HFFc6 (cell line): Measurements from ENCODE around the gene SREBF1. TPM values are rescaled to one million over a fixed set of nuclear protein-coding genes. Genes with fewer than 3 reads are reported as not detected.
A peak's percentile ranks its signal among the peaks of the same experiment; 100 is the strongest.

Source experiments
- DNase-seq: peaks from one replicate; pipeline ENCODE4 v3.0.0-alpha.2; 2018
- H3K27ac Mint-ChIP-seq: 2 replicates; pipeline ENCODE4 v1.8.0; 2020; ENCODE audit warnings: mild to moderate bottlenecking, mixed read lengths
- H3K27me3 Mint-ChIP-seq: 2 replicates; pipeline ENCODE4 v1.8.0; 2021; ENCODE audit warnings: mild to moderate bottlenecking, moderate library complexity, mixed read lengths; ENCODE audit not compliant: insufficient read depth
- H3K36me3 Mint-ChIP-seq: 2 replicates; pipeline ENCODE4 v1.8.0; 2021; ENCODE audit warnings: low read depth, mixed read lengths
- H3K4me1 Mint-ChIP-seq: 2 replicates; pipeline ENCODE4 v1.8.0; 2020; ENCODE audit warnings: low read depth, mixed read lengths
- H3K4me3 Mint-ChIP-seq: 2 replicates; pipeline ENCODE4 v1.8.0; 2020; ENCODE audit warnings: mild to moderate bottlenecking, moderate library complexity, mixed read lengths
- H3K9me3 Mint-ChIP-seq: 2 replicates; pipeline ENCODE4 v1.8.0; 2020; ENCODE audit warnings: mild to moderate bottlenecking, mixed read lengths
- CTCF ChIP-seq: fragments of 200-600 bp; sonication (generic); IDR thresholded peaks from 2 replicates; pipeline ENCODE4 v1.5.0; 2021; ENCODE audit warnings: antibody characterized with exemption, mild to moderate bottlenecking
- total RNA-seq, 6 experiments: library from RNA; stranded (reverse); fragmentation: NEBNext Ultra II Directional; extraction: Animal tissue kit (Norgen Biotek cat#: 25700); gene quantifications; 2 replicates in 1 of 6; 3 replicates in 5 of 6; pipeline ENCODE4 v1.2.3, GENCODE V29; 2021

Gene SREBF1
- total RNA-seq, 6 experiments from 2014 or later: 34.9 to 51.7 (median 40.5) TPM

DNA sequence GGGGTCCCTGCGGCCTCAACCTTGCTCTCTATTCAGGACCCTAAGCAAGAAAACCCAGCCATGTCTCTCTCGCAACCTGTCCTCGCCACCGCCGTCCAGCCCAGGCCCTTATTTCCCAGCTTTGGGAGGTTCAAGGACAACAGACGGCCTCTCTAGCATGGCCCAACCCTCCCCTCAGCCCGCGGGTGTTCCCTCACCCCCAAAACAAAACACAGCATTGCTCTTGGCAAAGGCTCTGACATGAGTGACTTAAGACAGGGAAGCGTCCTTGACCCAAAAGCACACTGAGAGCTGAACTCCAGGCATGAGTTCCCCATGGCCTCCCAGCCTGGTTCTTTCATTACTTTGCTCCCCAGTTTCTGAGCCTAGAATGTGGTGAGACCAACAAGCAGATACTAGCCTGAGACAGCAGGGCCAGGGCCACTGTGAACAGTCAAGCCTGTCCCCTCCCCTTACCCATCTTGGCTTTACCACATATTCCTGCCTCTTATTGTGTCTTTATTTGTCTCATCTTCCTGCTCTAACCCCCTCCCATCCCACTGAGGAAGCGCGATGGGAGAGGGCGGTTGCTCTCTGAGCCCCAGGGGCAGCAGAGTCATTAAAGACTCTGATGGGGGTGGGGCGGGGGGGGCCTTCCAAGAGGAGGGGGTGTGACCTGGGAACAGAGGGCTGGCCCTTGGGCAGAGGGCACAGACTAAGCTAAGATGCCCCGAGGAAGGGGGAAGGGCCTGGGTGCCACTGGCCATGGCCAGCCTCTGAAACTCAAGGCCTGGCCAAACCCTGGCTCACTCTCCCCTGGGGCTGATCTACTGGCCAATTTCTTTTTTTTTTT, 11.8 kb downstream of the SREBF1 start:
- peak overlapping the region; percentile 16; the same call in 1 of the 2 replicates for H3K4me3 Mint-ChIP-seq
- DNase-seq: no peak
- peaks cover 52% of the 10 kb centered on the region for H3K4me1 Mint-ChIP-seq
- peak overlapping the region; percentile 86 for H3K27ac Mint-ChIP-seq
- no peaks in the 10 kb centered on the region for H3K9me3 Mint-ChIP-seq
- peaks cover 3% of the 10 kb centered on the region for H3K27me3 Mint-ChIP-seq
- TF ChIP-seq CTCF: no peak
- H3K36me3 Mint-ChIP-seq: no peaks in the 10 kb centered on the region

DNA sequence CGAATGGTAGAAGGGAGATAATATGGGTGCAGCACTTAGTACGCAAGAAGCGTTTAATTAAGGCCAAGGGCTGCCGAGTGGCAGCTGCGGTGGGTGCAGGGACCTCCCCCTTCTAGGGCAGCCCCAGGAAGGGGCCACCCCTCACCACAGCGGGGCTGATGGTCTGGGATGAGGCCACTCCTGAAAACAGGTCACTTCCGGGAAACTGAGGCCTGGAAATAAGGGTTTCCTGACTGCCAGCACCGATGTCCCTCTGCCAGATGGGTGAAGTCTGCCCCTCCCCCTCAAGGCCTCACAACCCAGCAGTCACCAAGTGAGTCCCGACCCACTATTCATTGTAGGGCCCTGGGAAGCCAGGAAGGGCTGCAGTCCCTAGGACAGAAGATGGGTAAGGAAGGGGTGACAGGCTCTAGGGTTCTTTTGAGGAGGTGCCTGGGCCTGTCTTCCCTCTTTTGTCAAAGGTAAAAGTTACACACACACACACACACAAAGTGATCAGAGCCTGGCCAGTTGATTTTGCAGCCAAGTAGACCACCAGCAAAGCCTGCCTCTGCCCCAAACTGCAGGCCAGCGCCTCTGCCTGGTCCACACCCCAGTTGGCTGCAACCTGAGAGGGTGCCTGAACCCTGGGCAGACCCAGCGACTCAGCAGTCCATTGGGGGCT, 12.5 kb downstream of the SREBF1 start:
- Mint-ChIP-seq H3K27ac (peak overlapping the region; percentile 86), H3K9me3 (no peaks in the 10 kb centered on the region), H3K4me1 (peaks cover 56% of the 10 kb centered on the region), H3K27me3 (peaks cover 9% of the 10 kb centered on the region), H3K36me3 (peaks cover 5% of the 10 kb centered on the region), H3K4me3 (peak overlapping the region; percentile 81)
- TF ChIP-seq CTCF: no peak
- no peak for DNase-seq

GRCh38 chr17:17823433-17824118, 13.2 kb downstream of the SREBF1 start:
- Mint-ChIP-seq H3K4me3 (peak overlapping the region; percentile 81), H3K27me3 (peaks cover 13% of the 10 kb centered on the region), H3K27ac (peak overlapping the region; percentile 86), H3K4me1 (peaks cover 60% of the 10 kb centered on the region), H3K36me3 (peaks cover 9% of the 10 kb centered on the region), H3K9me3 (no peaks in the 10 kb centered on the region)
- DNase-seq: peak; percentile 33
- TF ChIP-seq CTCF: no peak

DNA sequence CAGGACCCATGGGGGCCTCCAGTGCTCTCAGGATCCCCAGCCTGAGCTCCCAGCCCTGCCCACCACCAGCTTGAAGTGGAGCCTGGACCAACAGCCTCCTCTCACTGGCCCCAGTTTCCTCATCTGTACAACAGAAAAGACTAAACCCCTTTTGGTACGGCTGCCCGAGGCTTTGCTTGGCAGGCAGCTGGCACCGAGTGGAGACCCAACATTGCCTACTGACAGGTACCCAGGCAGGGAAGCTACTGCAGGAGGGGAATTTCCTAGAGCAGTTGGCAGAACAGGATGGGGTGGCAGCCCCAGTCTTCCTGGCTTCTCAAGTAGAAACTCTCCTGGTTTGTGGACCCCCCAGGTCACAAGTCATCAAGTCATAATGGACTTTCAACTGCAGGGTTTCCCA, 14.2 kb downstream of the SREBF1 start:
- H3K27me3 Mint-ChIP-seq: peaks cover 19% of the 10 kb centered on the region
- TF ChIP-seq CTCF: no peak
- peak overlapping the region; percentile 62 for H3K4me3 Mint-ChIP-seq
- H3K4me1 Mint-ChIP-seq: peaks cover 67% of the 10 kb centered on the region
- H3K36me3 Mint-ChIP-seq: peaks cover 12% of the 10 kb centered on the region
- H3K27ac Mint-ChIP-seq: peak overlapping the region; percentile 65; the same call in 1 of the 2 replicates
- DNase-seq: no peak
- no peaks in the 10 kb centered on the region for H3K9me3 Mint-ChIP-seq

GRCh38 chr17:17822189-17822588, 14.6 kb downstream of the SREBF1 start:
- peaks cover 12% of the 10 kb centered on the region for H3K36me3 Mint-ChIP-seq
- TF ChIP-seq CTCF: no peak
- no peaks in the 10 kb centered on the region for H3K9me3 Mint-ChIP-seq
- H3K27ac Mint-ChIP-seq: peak overlapping the region; percentile 65; the same call in 1 of the 2 replicates
- peak overlapping the region; percentile 62 for H3K4me3 Mint-ChIP-seq
- peak; percentile 72 for DNase-seq
- peaks cover 67% of the 10 kb centered on the region for H3K4me1 Mint-ChIP-seq
- H3K27me3 Mint-ChIP-seq: peaks cover 22% of the 10 kb centered on the region
